ENCODE measurements around the gene FLT3.

FLT3 gene

DNA sequence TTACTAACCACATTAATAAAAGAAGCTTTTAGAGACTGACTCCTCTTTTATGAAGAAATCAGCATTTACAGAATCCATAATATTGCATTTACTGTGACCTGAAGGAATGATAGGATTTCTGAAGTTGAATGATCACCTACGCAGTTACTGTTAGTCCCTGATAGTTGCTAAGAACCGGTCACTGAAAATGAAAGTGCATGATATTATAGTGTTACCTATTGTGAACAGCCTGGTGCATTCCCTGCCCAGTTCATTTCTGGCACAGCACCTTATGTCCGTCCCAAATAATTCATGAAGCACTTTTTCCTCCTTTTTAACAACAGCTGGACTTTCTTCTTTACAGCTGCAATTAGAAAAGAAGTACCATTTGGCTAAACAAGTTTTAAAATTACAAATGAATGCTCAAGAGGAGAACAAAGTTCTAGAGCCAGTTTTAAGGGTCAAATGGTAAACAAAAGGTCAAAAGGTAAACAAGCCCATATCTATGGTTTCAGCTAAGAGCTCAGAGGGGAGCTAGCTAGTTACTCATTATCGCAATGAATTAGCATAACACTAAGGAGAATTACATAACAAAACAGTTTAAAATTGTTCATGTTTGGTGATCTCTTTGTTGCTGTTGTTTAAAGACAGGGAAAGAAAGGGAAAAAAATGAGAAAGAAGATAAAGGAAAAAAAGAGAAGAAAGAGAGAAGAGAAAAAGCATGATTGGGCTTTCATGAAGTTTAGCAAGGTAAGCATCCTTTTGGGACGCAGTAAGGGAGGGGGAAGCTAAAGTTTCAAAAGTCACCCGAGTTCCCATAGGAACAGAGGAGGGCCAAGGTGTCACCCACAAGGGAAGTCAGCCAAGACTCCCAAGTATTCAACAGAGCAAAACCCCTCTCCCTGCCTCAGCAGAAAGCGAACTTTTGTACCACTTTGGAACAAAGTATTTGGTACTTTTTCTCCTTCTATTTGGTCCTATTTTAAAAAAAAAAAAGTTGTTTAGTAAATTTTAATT lies 50.2 kb downstream of the FLT3 start:
- TF ChIP-seq, protein P1, sequence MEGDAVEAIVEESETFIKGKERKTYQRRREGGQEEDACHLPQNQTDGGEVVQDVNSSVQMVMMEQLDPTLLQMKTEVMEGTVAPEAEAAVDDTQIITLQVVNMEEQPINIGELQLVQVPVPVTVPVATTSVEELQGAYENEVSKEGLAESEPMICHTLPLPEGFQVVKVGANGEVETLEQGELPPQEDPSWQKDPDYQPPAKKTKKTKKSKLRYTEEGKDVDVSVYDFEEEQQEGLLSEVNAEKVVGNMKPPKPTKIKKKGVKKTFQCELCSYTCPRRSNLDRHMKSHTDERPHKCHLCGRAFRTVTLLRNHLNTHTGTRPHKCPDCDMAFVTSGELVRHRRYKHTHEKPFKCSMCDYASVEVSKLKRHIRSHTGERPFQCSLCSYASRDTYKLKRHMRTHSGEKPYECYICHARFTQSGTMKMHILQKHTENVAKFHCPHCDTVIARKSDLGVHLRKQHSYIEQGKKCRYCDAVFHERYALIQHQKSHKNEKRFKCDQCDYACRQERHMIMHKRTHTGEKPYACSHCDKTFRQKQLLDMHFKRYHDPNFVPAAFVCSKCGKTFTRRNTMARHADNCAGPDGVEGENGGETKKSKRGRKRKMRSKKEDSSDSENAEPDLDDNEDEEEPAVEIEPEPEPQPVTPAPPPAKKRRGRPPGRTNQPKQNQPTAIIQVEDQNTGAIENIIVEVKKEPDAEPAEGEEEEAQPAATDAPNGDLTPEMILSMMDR (IDR thresholded peaks at IDR 0.05; ENCODE audit: low read depth, low read length), result no peak
- no peak for DNase-seq (ENCODE audit: extremely low read depth, low read depth)

DNA sequence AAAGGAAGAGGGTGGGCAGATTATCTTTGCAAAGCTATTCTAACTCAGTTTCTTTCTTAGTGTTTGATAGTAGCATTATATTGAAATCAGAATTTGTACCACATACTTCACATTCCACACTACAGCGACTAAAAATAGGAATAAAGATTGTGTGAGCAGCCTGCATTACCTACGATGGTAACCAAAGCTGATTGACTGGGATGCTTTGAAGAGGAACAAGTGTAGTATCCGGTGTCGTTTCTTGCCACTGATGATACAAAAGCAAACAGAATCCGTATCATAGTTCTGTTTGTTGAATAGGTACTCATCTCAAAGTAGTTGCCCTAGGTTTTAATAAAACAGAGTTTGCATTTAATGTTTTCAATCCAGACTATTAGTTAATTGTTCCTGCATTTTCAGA lies 51.2 kb downstream of the FLT3 start:
- TF ChIP-seq, protein P1 (IDR thresholded peaks at IDR 0.05; ENCODE audit: low read depth, low read length), result no peak
- no peak for DNase-seq (ENCODE audit: extremely low read depth, low read depth)

DNA sequence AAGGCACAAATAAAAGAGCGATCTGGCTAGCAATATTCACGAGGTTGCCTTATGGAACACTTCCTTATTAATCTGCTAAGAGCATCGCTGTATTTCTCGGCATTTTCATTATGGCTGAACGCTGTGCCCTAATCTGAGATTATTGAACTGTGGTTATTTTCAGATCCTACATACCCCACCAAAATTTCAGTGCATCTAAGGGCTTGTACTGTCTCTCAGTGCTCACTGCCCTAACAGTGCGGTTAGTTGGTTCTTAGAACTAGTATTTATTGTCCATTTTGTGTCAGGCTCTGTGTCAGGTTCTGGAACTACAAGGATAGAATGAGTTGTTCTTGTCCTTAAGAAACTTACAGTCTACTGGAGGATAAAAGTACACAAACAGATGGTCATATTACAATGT lies 51.6 kb downstream of the FLT3 start:
- DNase-seq (ENCODE audit: extremely low read depth, low read depth), result no peak
- TF ChIP-seq, protein P1 (IDR thresholded peaks at IDR 0.05; ENCODE audit: low read depth, low read length), result no peak

DNA sequence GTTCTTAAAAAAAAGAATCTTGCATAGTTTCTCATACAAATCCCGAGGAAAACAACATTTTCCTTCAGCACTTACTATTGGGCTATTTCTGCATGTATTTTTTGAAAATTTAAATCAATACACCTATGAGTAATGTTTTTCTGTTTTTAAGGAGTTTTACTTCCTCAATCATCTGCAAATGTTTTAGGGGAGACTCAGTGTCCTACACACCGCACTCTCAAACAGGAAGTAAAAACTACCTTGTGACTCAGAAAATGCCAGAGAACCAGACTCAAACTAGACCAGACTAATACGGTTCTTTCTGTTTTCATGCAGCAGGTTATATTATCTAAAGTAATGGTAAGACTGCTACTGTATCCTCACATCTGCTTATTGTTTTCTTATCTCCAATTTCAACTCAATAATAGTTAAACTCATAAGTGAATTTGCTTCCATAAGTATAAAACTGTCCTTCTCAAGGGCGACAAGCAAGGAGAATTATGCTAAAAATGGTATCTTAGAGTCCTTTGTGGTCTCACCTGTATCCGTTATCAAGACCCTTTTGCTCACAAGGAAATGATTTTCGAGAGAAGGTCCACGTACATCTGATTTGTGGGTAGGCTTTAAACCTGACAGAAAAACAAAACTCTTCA lies 52.5 kb downstream of the FLT3 start:
- TF ChIP-seq, protein P1 (IDR thresholded peaks at IDR 0.05; ENCODE audit: low read depth, low read length), result no peak
- no peak for DNase-seq (ENCODE audit: extremely low read depth, low read depth)

DNA sequence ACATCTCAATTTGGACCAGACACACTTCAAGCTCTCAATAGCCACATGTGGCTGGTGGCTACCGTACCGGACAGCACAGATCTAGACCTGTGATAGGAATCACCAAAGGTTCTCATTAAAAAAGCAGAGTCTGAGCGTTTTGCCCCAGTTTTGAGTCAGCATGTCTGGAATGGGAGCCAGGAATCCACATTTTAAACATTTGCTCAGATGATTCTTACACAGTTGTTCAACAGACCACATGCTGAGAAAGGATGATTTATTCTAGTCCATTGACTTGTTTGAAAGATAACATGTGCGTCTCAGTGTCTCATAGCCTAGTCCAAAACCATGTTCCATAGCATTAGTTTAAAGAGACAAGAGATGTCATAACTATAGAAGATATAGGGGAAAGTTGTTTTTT lies 53.4 kb downstream of the FLT3 start:
- TF ChIP-seq, protein P1 (IDR thresholded peaks at IDR 0.05; ENCODE audit: low read depth, low read length), result no peak

DNA sequence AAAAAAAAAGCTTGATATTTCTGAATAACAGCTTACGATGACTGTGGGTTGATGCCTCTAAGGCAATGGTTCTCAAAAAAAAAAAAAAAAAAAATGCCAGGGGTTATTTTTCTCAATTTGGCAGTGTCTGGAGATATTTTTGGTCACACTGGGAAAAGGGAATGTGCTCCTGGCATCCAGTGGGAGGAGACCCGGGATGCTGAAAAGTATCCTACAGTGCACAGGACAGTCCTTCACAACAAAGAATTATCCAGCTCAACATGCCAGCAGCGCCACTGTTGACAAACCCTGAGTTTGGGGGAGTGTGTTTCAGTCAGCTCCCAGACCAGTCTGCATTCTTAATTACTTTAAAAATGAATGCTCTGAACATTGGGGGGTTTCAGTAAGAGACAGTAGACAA lies 54.5 kb downstream of the FLT3 start:
- TF ChIP-seq, protein P1 (IDR thresholded peaks at IDR 0.05; ENCODE audit: low read depth, low read length), result no peak
- no peak for DNase-seq (ENCODE audit: extremely low read depth, low read depth)

More for the DNA sequence above, 53.4 kb downstream of the FLT3 start:
- no peak for DNase-seq (ENCODE audit: extremely low read depth, low read depth)

DNA sequence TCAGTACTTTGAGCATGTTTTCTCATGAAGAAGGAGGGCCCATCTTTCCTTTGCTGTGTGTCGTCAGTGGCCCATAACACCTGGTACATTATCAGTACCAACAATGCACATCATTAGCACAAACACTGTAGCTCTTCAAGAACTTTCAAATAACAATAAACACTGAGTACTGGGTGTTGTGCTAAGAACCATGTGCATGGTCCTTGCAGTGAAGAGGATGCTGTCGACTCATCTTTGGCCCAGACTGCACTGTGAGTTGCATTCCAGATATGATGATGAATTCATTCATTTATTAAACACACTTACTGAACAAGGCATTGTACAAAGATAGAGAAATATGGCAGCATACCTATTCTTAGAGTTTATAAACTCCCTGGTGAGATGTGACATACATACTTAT lies 55.8 kb downstream of the FLT3 start:
- DNase-seq (ENCODE audit: extremely low read depth, low read depth), result no peak
- TF ChIP-seq, protein P1 (IDR thresholded peaks at IDR 0.05; ENCODE audit: low read depth, low read length), result no peak

Data from AG09319 (cell line).